ENCODE data around the gene TGFB2. TPM values are rescaled to one million over a fixed set of nuclear protein-coding genes. Genes with fewer than 3 reads are reported as not detected.

The TGFB2 gene
- total RNA-seq, 4 donors from 2014 or later: 2.2 to 16.7 (median 8.0) TPM

DNA sequence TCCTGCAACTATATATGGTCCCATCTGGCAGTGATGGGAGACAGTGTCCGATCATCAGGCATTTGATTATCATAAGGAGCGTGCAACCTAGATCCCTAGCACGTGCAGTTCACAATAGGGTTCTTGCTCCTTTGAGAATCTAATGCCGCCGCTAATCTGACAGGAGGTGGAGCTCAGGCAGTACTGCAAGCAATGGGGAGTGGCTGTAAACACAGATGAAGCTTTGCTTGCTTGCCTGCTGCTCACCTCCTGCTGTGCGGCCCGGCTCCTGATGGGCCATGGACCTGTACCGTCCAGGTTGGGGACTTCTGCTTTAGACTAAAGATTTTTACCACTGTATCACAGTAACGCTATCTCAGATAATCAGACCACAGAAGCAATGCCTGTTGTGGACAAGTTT, 63.8 kb downstream of the TGFB2 start:
- Histone ChIP-seq H3K4me1 (peaks cover 0 to 4% of the 10 kb centered on the region in 2 donors), H3K36me3 (no peaks in the 10 kb centered on the region), H3K4me3 (replicated peaks in 1 of 3) (no peak overlapping the region), H3K9me3 (no peaks in the 10 kb centered on the region), H3K27me3 (no peaks in the 10 kb centered on the region), H3K27ac (no peak overlapping the region)
- no peak for DNase-seq
- TF ChIP-seq, protein P1, sequence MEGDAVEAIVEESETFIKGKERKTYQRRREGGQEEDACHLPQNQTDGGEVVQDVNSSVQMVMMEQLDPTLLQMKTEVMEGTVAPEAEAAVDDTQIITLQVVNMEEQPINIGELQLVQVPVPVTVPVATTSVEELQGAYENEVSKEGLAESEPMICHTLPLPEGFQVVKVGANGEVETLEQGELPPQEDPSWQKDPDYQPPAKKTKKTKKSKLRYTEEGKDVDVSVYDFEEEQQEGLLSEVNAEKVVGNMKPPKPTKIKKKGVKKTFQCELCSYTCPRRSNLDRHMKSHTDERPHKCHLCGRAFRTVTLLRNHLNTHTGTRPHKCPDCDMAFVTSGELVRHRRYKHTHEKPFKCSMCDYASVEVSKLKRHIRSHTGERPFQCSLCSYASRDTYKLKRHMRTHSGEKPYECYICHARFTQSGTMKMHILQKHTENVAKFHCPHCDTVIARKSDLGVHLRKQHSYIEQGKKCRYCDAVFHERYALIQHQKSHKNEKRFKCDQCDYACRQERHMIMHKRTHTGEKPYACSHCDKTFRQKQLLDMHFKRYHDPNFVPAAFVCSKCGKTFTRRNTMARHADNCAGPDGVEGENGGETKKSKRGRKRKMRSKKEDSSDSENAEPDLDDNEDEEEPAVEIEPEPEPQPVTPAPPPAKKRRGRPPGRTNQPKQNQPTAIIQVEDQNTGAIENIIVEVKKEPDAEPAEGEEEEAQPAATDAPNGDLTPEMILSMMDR (IDR thresholded peaks at IDR 0.05): no peak
- no peak for TF ChIP-seq POLR2A (IDR thresholded peaks at IDR 0.05)
- intact Hi-C loops (cut with DNase I): no loop called here
- WGBS, 2 donors: 82 to 91% methylated on average over 9 of the region's 9 CpGs

DNA sequence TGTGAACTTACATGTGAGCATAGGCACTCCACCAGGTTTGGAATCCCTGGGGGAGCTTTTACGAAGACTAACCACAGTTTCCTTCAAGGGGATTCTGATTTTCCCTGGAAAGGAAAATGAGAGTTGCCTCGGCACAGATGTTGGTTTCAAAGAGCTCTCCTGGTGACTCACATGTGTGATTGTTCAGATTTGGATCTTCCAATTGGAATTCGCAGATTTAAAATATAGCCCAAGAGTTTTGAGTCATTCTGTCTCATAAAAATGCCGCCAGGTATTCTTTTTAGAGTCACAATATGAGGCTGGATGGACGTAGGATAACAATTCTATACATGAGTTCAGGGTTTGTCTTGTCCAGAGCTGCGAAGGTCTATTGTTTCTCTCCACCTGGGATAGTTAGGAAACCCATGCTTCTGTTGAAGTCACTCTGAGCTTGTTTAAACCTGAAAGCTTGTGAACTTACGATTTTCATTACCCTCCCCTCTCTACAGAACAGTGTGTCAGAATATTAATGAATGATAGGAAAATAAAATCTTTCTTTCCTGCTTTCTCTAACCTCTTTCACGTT, 64.9 kb downstream of the TGFB2 start:
- Histone ChIP-seq H3K27me3 (no peaks in the 10 kb centered on the region), H3K9me3 (no peaks in the 10 kb centered on the region), H3K36me3 (no peaks in the 10 kb centered on the region), H3K4me1 (peaks cover 0 to 4% of the 10 kb centered on the region in 2 donors), H3K4me3 (replicated peaks in 1 of 3) (no peak overlapping the region), H3K27ac (no peak overlapping the region)
- WGBS, 2 donors: 94% methylated on average over 8 of the region's 8 CpGs
- TF ChIP-seq, protein P1 (IDR thresholded peaks at IDR 0.05): no peak
- TF ChIP-seq POLR2A (IDR thresholded peaks at IDR 0.05): no peak
- intact Hi-C loops (cut with DNase I): no loop called here
- no peak for DNase-seq

GRCh38 chr1:218411101-218411500, 66.0 kb downstream of the TGFB2 start:
- 91% methylated on average over 1 of the region's 1 CpG; no CpG with 5 or more reads in 1 of the 2 donors for WGBS, 2 donors
- H3K4me1 ChIP-seq: peaks cover 0 to 4% of the 10 kb centered on the region in 2 donors
- intact Hi-C loops (cut with DNase I): no loop called here
- no peak overlapping the region for H3K27ac ChIP-seq
- H3K36me3 ChIP-seq: no peaks in the 10 kb centered on the region
- no peak overlapping the region for H3K4me3 ChIP-seq (replicated peaks in 1 of 3)
- H3K9me3 ChIP-seq: no peaks in the 10 kb centered on the region
- TF ChIP-seq, protein P1 (IDR thresholded peaks at IDR 0.05): no peak
- TF ChIP-seq POLR2A (IDR thresholded peaks at IDR 0.05): no peak
- DNase-seq: no peak
- no peaks in the 10 kb centered on the region for H3K27me3 ChIP-seq

DNA sequence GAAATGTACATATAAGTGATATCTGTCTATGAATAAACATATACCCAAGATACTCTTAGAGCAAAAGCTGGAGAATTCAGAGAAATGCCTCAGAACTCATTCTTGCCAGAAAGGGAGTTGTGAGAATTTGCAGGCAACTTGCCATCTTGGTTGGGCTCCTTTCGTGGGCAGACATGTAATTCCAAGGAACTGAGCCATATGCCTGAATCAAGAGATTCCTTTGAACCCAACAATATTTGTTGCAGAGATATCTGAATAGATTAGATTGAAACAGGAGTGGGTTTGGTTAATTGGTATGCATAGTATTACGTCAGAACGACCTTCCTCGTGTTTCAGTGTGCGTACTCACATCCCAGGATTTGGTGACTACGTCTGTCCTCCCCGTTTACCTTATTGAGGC, 67.0 kb downstream of the TGFB2 start:
- Histone ChIP-seq H3K27ac (no peak overlapping the region), H3K27me3 (no peaks in the 10 kb centered on the region), H3K9me3 (no peaks in the 10 kb centered on the region), H3K36me3 (no peaks in the 10 kb centered on the region), H3K4me1 (peaks cover 0 to 4% of the 10 kb centered on the region in 2 donors), H3K4me3 (replicated peaks in 1 of 3) (no peak overlapping the region)
- TF ChIP-seq, protein P1 (IDR thresholded peaks at IDR 0.05): no peak
- TF ChIP-seq POLR2A (IDR thresholded peaks at IDR 0.05): no peak
- intact Hi-C loops (cut with DNase I): no loop called here
- WGBS, 2 donors: 93% methylated on average over 7 of the region's 7 CpGs
- no peak for DNase-seq

DNA sequence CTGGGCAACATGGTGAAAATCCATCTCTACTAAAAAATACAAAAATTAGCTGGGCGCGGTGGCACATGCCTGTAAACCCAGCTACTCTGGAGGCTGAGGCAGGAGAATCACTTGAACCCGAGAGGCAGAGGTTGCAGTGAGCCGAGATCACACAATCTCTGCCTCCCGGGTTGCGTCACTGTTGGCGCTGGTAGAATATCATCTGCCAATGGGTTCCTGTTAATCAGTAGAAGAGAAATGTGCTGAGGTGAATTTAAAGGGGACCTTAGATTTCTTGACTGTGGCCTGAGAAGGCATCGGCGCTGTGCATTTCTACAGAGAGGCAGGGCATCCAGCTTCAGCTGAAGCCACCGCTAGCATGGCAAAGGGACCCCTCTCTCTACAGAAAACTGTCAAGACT, 68.0 kb downstream of the TGFB2 start:
- no peaks in the 10 kb centered on the region for H3K9me3 ChIP-seq
- DNase-seq: no peak
- no peaks in the 10 kb centered on the region for H3K27me3 ChIP-seq
- H3K4me3 ChIP-seq (replicated peaks in 1 of 3): no peak overlapping the region
- H3K27ac ChIP-seq: no peak overlapping the region
- 92 to 94% methylated on average over 10 of the region's 10 CpGs for WGBS, 2 donors
- H3K36me3 ChIP-seq: no peaks in the 10 kb centered on the region
- TF ChIP-seq, protein P1 (IDR thresholded peaks at IDR 0.05): no peak
- no peak for TF ChIP-seq POLR2A (IDR thresholded peaks at IDR 0.05)
- intact Hi-C loops (cut with DNase I): no loop called here
- no peaks in the 10 kb centered on the region for H3K4me1 ChIP-seq

Measured in thyroid gland (tissue), 4 donors.